SW 1271 (cell line): ENCODE data around the gene KCNT2.
"Not testable (repeated sequence)": the region's sequence is repeated elsewhere in the genome, so short reads cannot be mapped to it uniquely, and the experiment has no call there.

ENCODE experiments used
- DNase-seq, 2 experiments: peaks; one replicate each; lab custom pipeline; 2025; lab: John Stamatoyannopoulos, UW

The KCNT2 gene

GRCh38 chr1:196608390-196609369 is at the start of gene KCNT2:
Gene KCNT2 (minus strand): TSS chr1:196608440. CDS start chr1:196608309, 131 bp downstream.
- DNase-seq = no peak

GRCh38 chr1:196655494-196655893 is 47.3 kb upstream of the KCNT2 start:
- no peak for DNase-seq

- no peak for DNase-seq
These were observed 46.8 kb upstream of the KCNT2 start for GRCh38 chr1:196655071-196655470.

DNA sequence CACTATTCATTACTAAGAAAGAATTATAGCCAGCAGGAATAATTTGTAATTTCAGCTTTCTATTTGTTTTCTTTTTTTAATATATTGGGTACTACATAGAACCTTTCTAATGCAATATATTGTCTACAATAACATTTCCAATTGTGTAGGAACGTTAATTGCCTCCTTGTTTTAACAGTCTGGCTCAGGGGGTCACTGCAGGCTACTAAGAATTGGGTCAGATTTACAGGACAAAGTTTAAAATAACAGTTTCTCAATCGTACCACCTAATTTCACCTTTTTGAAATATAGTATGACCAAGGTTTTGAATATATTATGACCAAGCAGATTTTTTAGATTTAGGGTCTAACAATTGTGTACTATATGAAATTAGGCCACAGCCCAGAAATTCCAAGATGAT is 46.0 kb upstream of the KCNT2 start:
- no peak for DNase-seq

GRCh38 chr1:196651637-196652215 is 43.5 kb upstream of the KCNT2 start, which contains the start of gene CFH:
Gene CFH (plus strand): TSS chr1:196652043. CDS start chr1:196652118, 75 bp downstream.
- DNase-seq = no peak

- DNase-seq = no peak
These were observed 42.8 kb upstream of the KCNT2 start for GRCh38 chr1:196651079-196651478.

DNA sequence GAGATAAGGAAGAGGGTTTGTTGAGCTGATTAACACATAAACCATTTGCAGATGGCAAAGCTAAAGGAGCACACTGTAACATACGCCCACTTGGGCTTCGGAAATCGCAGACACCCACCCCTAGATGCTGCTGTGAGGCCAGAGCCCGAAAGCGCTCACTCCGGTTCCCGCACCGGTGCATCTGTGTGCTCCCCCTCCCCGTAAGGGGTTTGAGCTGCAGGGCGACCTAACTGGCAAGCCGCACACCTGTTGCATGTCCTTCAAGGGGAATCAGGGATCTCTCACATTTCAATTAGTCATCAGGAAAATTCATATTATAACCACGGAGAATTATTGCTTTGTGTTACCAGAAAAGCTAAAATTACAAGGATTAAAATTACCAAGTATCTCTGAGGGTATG is 42.2 kb upstream of the KCNT2 start:
- no peak for DNase-seq

DNA sequence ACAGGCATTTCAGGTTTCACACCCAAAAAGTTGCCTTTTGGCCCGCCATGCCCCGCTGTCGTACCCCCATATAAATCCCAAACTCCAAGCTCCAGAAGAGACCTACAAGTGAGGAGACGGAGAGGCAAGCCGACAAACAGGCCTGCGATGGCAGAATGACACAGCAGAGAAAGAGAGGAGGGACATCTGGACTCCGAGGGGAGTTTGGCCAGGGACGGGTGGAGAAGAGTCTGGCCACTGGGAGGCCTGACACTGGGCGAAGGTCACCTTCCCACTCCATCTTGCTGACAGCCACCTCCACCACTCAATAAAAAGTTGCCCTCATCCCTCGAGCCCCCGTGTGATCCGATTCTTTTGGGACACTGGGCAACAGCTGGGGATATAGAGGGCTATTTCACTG is 41.8 kb upstream of the KCNT2 start:
- no peak for DNase-seq

- DNase-seq = no peak
These were observed 32.7 kb upstream of the KCNT2 start for GRCh38 chr1:196640976-196641375.

DNA sequence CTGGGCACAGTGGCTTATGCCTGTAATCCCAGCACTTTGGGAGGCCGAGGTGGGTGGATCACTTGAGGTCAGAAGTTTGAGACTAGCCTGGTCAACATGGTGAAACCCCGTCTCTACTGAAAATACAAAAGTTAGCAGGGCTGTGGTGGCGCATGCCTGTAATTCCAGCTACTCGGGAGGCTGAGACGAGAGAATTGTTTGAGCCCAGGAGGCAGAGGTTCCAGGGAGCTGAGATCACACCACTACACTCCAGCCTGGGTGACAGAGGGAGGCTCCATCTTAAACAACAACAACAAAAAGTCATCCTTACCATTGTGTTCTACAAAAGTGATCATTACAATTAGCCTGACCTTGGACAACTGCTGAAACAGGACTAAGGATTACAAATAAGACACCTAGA is 31.1 kb upstream of the KCNT2 start:
- not testable (repeated sequence) for DNase-seq

DNA sequence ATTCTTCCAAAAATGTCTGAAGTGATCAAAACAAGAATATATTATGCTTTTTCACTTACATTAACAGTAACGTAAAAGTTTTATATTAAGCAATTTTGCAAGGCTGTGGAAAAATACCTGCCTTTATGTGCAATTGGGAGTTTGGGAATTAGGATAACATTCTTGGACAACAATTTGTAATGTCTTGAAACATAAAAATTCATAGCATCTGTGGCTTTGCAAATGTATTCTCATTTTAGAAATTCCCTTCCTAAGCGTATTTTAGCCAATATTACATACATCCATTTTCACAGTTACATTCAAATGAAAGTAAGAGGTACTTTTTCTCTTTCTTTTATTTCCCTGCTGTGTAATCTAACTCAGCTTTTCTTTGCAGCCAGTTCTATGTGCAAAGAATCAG is 30.2 kb upstream of the KCNT2 start:
- DNase-seq = no peak

- DNase-seq = no peak
These were observed 29.4 kb upstream of the KCNT2 start for GRCh38 chr1:196637606-196638005.

DNA sequence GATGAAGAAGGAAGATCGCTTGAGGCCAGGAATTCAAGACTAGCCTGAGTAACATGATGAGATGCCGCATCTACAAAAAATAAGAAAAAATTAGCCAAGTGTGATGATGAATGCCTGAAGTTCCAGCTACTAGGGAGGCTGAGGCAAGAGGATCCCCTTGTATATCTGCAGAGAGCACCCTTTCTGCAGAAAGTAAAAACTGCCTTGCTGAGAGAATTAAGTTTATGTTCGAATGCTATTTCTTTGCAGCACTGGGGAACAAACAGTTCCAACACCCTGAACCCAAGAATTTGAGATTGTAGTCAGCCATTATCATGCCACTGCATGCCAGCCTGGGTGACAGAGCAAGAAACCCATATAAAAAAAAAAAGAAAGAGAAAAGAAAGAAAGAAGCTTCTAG is 20.6 kb upstream of the KCNT2 start:
- no peak for DNase-seq

DNA sequence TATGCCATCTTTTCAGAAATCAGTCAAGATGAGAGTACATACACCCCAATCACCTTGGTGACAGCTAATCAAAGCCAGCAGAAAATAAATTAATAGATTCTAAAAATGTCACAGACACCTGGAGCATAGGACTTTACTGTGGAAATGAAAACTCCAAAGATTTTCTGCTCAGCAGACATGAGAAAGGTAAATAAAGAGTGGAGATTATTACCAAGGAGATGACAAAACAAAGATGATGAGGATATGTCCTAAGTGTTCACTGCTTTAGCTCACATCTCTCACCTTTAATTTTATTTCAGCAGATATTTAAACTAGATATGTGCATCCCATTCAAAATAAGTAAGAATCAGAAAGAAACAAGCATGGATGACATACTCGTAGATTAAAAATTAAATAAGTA is 14.8 kb upstream of the KCNT2 start:
- DNase-seq = no peak

- DNase-seq = no peak
These were observed 11.5 kb upstream of the KCNT2 start for GRCh38 chr1:196619721-196620120.

DNA sequence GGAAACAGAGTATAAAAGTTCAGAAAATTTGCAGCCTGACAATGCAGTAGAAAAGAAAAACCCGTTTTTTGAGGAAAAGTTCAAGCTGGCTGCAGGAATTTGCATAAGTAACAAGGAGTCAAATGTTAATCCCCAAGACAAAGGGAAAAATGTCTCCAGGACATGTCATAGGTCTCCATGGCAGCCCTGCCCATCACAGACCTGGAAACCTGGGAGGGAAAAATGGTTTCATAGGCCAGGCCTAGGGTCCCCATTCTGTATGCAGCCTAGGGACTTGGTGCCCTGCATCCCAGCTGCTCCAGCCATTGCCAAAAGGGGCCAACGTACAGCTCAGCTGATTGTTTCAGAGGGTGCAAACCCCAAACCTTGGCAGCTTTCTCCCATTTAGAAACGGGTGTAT is 3.6 kb upstream of the KCNT2 start:
- DNase-seq = no peak

DNA sequence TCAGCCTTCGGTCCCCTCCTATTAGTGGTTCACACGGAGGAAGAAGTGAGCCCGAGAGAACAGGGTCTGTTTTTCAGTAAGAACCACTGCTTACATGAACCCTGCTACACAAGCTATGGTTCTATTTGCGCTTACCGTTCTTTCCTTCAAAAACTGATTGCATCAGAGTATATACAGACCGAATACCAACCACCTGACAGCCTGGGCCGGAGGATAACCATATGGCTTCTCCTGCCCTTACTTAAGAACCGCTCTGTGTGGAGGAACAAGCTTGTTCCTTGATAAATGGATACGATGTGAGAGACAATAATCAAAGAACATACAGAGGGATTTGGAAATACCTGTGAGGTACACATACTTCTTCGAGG is 1.1 kb upstream of the KCNT2 start:
- DNase-seq = no peak

DNA sequence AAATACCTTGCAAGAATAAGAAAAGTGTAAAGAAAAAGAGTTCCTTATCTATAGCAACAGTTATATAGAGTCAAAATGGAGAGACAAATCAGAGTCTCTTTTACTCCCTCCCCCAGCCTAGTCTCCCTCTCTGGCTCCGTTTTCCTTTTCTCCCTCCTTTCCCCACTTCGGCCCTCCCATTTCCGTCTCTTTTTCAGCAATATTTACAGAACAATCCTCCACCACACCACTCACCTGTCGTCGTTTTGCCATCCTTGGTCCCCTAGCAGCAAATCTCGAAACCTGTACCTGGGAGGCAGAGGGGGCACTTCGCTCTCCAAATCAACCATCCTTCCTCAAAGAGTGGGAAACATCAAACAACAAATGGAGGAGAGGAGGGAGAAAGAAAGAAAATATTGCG is 259 bp downstream of the KCNT2 start:
- no peak for DNase-seq

DNA sequence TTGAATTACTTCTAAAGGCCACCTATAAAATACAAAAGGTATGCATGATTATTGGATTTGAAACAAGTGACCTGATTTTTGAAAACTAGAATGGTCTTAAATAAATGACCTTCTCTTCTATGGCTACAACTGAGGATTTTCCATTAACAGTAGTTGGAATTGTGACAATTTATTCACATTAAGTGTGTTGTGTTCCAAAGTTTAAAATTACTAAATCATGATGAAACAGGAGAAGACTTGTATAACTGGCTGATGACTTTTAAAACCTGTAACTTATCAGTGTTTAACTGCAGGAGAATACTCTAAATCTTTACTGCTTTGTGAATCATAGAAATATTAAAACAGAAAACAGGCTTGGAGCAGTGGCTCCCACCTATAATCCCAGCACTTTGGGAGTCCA is 4.6 kb downstream of the KCNT2 start:
- no peak for DNase-seq

DNA sequence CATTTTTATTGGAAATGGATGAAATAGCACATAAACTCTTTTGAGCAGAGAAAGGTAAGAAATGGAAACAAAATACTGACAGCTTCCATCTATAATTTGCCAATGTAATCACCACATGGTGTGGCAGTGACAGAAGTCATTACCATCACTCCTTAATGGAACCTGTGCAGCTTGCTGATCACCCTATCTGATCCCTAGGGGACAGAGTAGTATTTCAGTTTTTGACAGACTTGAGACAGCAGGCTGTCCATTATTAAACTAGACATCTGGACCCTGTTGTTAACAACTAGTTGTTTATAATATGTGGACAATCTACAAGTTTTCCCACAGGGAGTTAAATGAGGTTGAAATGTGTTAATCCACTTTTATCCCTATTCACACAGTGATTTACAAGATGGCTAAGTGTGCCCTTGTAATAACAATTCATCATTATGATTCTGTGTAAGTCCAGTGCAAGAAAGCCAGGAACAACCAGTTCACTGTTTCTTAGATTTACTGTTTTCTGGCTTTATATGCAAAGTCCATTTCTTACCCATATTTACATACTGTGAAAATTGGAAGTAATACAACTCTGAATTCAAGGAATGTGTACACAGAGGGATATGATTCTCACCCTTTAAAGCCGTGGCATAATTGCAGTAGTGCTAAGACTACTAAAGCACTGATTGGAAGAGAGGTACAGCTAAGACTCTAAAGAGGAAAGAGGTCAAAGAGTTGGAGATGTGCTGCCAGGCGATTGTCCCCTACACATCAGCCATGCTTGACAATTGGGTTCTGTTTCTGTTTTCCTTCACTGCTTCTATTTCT is 9.1 kb downstream of the KCNT2 start:
- DNase-seq = no peak

GRCh38 chr1:196594700-196595099 is 13.5 kb downstream of the KCNT2 start:
- no peak for DNase-seq

DNA sequence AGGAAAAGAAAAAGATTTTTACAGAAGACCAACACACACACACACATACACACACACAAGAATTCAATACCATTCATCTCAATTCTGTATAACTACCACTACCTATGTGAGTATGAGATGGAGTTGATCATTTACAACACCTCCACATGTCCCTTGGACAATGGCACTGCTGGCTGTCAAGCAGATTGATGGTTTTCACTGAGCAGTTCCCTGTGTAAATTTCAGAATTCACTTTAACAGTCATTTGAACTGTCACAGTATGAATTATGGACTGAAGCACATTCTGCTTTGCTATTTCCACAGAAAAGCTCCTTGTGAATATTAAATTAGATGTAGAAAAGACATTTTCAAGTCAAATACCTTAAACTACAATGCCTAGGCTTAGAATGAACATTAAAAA is 14.3 kb downstream of the KCNT2 start:
- DNase-seq = no peak

- DNase-seq = no peak
These were observed 17.3 kb downstream of the KCNT2 start for GRCh38 chr1:196590959-196591358.
